Astrocyte (in vitro differentiated cells and primary cell): ENCODE measurements around the gene ETS1.

Experiments used
- EZH2 ChIP-seq: IDR thresholded peaks from 2 replicates; pipeline ENCODE4 v1.6.1; 2012; ENCODE audit warnings: mild to moderate bottlenecking, low read length, inconsistent platforms; ENCODE audit not compliant: insufficient read depth
- TF ChIP-seq, protein P1 (sequence below): IDR thresholded peaks from 2 replicates; pipeline ENCODE4 v1.5.1; 2011; ENCODE audit warnings: low read depth, mild to moderate bottlenecking, inconsistent platforms, low read length, moderate library complexity; ENCODE audit not compliant: insufficient read depth

DNA sequence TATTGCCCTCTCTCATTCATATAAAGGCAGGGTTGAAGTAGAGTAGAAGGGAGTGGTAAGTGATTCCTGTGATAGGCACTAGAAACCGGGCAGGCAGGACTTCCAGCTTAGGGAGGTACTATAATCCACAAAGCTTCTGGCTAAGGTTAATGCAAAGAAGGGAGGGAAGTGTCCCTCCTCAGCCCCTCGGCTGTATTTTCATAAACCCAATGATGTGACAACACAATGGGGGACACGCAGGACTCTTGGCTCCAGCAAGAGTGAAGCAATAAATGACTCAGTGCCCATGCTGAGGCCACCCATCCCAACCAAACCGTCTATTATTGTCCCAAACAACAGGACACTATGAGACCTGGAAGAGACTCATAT, 90.7 kb downstream of the ETS1 start:
- TF ChIP-seq, protein P1, sequence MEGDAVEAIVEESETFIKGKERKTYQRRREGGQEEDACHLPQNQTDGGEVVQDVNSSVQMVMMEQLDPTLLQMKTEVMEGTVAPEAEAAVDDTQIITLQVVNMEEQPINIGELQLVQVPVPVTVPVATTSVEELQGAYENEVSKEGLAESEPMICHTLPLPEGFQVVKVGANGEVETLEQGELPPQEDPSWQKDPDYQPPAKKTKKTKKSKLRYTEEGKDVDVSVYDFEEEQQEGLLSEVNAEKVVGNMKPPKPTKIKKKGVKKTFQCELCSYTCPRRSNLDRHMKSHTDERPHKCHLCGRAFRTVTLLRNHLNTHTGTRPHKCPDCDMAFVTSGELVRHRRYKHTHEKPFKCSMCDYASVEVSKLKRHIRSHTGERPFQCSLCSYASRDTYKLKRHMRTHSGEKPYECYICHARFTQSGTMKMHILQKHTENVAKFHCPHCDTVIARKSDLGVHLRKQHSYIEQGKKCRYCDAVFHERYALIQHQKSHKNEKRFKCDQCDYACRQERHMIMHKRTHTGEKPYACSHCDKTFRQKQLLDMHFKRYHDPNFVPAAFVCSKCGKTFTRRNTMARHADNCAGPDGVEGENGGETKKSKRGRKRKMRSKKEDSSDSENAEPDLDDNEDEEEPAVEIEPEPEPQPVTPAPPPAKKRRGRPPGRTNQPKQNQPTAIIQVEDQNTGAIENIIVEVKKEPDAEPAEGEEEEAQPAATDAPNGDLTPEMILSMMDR = no peak
- no peak for TF ChIP-seq EZH2
